Activated T-helper 9 cell treated with anti-CD3 and anti-CD28 coated beads, Interleukin-2, amount 50 U/mL, for 16 hours (primary cell): ENCODE data around the gene DOK6.

Source experiments
- DNase-seq: peaks from one replicate; pipeline ENCODE4 v3.0.0-alpha.2; 2020; ENCODE audit warnings: low read depth

Gene DOK6

DNA sequence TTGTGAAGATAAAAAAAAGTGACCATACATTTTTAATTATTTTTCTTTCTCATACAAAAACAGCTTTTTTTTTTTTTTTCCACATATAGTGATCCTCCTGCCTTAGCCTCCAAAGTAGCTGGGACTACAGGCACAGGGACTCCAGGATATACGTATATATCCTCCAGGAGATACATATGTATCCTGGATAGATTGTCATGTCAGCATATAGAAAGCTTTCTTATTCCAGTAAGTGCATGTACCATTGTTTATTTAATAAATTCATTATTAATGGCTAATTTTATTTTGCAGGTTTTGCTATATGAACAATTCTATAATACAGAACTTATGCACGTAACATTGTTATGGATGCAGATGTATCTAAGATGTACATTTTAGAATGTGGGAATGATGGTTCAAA is 138.7 kb downstream of the DOK6 start:
- DNase-seq = no peak

GRCh38 chr18:69556228-69556627 is 155.5 kb downstream of the DOK6 start:
- DNase-seq = no peak

DNA sequence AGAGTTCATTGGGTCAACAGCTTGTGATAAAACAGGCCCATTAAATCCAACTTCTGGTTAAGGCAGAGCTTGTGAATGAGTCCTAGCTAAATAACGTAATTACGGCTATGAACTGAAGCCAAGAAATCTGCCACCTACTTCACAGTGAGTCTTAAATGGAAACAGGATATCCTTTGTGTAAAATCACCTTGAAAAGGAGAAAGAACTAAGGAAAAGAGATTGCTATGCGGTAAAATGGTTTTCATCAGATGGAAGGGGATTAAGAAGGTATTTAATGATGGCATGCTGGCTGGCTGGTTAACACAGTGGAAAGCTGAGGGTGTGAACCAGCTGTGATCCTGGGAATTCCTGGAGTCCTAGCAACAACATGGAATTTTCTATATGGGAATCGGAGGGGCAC is 156.6 kb downstream of the DOK6 start:
- DNase-seq = no peak

GRCh38 chr18:69558052-69558451 is 157.4 kb downstream of the DOK6 start:
- no peak for DNase-seq

DNA sequence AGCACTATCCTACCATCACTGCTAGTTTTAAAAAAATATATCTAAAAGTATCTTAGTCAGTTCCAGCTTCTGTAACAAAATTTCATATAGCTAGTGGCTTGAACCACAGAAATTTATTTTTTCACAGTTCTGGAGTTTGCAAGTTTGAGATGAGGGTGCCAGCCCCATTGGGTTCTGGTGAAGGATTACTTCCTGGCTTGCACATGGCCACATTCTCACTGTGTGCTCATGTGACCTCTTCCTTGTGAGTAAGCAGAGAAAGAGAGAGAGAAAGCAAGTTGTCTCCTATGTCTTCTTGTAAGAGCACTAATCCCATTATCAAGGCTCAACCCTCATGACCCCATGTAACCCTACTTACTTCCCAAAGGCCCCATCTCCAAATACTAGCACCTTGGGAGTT is 158.9 kb downstream of the DOK6 start:
- DNase-seq = no peak

GRCh38 chr18:69564602-69565001 is 163.9 kb downstream of the DOK6 start:
- no peak for DNase-seq

- DNase-seq = no peak
Measured at GRCh38 chr18:69567813-69568488, 167.3 kb downstream of the DOK6 start.

DNA sequence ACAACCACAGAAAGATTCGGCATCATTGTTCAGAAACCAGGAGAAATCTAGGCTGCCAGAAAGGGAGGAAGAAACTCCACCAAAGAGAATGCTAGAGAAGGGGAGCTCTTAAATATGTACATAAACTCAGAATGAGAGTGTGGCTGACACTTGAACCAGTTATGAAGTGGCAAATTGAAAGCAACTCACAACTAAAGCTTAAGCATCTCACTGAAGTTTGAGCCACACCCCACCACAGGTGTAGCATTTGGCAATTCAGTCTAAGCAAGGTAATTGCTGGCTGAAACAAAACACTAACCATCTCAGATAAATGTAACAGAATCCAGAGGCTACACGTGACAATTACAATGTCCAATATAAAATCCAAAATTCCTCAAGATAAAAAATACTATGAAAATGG is 168.4 kb downstream of the DOK6 start:
- DNase-seq = no peak

GRCh38 chr18:69574401-69574800 is 173.7 kb downstream of the DOK6 start:
- no peak for DNase-seq

- no peak for DNase-seq
Measured at GRCh38 chr18:69580107-69580506, 179.4 kb downstream of the DOK6 start.

DNA sequence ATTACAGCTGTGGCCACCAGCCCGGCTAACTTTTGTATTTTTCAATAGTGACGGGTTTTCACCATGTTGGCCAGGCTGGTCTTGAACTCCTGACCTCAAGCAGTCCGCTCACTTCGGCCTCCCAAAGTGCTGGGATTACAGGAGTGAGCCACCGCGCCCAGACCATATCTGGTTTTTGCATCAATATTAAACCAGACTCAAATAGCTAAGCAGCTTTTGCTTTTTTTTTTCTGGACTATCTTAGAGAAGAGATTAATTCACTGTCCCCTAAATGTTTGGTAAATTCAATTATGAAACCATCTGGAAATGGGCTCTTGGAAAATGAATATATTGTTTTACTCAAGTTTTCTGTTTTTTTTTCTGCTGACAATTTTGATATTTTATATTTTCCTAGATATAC is 183.7 kb downstream of the DOK6 start:
- no peak for DNase-seq

GRCh38 chr18:69585696-69586095 is 185.0 kb downstream of the DOK6 start:
- no peak for DNase-seq

GRCh38 chr18:69586537-69586936 is 185.8 kb downstream of the DOK6 start:
- no peak for DNase-seq

DNA sequence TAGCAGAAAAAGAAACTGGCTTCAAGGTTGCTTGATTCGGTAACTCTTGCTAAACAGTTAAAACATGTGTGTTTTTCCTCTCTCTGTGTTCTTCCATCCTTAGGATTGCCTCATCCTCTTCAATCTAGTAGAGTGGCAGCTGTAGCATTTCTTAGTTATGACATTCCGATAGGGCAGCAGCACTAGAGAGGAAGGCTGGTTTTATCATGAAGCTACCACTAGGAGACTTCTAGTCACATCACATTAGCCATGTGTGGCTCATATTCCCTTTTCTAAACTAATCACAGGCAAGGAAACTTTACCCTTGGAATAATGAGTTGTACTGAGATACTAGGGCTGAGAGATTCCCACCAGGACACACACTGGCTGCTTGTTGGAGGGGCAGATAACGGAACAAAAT is 187.6 kb downstream of the DOK6 start:
- DNase-seq = no peak

GRCh38 chr18:69590150-69590549 is 189.5 kb downstream of the DOK6 start:
- DNase-seq = no peak

DNA sequence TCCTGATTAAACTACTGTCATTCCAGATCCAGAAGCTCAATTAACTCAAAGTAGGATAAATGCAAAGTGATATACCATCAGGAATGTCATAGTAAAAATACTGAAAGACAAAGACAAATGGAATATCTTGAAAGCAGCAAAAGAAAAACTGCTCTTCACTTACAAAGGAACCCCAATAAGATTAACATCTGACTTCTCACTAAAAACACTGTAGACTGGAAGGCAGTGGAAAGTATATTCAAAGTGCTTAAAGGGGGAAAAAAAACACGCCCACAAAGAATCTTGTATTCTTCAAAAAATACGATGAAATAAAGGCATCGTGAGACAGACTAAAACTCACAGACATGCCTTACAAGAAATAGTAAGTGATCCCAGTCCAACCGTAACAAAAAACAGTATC is 195.7 kb downstream of the DOK6 start:
- no peak for DNase-seq

DNA sequence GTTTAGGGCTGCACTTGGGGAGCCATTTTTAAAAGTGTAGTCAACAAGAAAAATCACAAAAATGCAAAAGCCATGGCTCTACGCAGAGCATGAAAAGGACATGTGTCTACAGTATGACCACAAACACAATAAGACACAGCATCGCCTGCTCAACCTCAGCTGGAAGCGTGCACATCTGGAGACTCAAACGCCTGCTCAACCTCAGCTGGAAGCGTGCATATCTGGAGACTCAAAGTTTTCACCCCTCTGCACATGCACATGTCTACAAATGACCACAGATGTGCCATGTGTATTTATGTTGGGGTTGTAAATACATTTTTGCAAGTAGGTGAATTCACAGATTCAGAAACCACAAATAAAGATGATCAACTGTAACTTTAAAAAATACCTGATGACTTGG is 196.9 kb downstream of the DOK6 start:
- DNase-seq = no peak

DNA sequence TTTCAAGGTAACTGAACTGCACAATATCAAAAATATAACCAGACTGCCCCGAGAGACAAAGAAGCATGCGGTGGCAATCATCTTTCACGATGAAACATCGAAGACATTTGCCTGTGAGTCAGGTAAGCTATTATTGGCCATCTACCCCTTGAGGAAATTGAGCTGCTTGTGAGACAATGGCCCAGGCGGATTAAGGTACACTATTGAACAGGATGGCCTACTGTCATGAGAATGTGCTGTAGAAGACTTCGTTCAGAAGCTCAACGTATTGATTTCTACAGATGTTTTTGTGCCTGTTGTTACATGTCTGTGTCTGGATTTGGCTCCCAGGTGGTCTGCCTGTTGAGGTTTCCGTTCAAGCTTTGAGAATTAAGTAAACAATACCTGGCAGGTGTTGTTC is 198.7 kb downstream of the DOK6 start:
- no peak for DNase-seq

DNA sequence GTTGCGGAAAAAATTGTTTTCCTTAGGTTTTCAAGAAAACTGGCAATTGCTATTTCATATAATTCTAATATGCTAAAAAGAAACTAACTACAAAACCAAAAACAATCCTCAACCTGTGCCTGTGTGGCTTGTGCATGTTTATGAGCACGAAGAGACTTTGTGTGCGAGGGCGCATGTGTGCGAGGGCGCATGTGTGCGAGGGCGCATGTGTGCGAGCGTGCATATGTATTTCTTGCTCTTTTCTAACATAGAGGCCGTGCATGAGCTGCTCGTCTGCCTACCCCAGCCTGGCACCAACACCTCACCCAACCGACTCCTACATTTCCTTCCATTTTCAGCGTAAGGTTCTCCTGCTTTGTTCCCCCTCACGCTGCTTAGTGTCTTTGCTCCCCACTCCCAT is 211.6 kb downstream of the DOK6 start:
- no peak for DNase-seq

DNA sequence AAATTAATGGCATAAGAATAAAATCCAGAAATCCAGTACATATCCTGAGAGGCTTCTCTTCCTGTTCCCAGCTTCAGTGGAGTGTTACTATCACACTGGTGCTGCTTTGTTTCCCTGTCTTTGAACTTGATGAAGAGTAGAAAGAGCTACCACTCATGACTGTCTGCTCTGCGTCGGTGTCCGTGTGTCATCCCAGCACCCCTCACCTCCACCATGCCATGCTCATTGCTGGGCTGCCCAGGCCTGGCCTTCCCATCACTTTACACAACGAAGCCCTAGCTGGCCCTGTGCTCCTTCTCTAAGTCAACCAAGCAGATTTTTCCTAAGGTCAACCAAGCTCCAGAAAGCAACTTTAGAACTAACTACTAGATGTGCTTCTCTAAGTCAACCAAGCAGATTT is 215.4 kb downstream of the DOK6 start:
- DNase-seq = no peak

- DNase-seq = no peak
Measured at GRCh38 chr18:69617408-69617807, 216.7 kb downstream of the DOK6 start.

DNA sequence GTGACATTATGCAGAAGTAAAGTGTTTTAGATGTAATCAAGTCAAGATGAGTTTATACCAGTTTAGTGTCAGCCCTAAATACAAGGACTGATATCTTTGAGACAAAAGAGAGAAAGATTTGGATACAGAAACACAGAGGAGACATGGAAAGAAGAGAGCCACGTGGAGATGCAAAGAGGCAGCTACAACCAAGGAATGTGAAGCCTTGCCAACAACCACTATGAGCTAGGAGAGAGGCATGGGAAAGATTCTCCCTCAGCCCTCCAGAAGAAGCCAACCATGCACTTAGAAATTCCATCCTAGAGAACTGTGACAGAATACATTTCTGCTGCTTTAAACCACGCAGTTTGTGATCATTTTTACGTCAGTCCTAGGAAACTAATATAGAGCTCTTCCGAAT is 217.2 kb downstream of the DOK6 start:
- no peak for DNase-seq

- DNase-seq = no peak
Measured at GRCh38 chr18:69622184-69622583, 221.5 kb downstream of the DOK6 start.

DNA sequence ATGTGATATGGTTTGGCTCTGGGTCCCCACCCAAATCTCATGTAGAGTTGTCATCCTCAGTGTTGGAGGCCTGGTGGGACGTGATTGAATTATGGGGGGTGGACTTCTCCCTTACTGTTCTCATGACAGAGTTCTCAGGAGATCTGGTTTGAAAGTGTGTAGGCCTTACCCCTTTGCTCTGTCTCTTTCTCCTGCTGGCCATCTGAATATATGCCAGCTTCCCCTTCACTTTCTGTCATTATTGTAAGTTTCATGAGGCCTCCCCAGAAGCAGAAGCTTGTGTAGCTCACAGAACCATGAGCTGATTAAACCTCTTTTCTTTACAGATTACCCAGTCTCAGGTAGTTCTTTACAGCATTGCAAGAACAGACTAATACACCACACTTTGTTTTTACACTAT is 222.3 kb downstream of the DOK6 start:
- DNase-seq = no peak

GRCh38 chr18:69626171-69626570 is 225.5 kb downstream of the DOK6 start:
- DNase-seq = no peak
